Bronchus fibroblast of lung (primary cell): ENCODE results near the gene SINHCAF. TPM values are rescaled to one million over a fixed set of nuclear protein-coding genes. Genes with fewer than 3 reads are reported as not detected.

Source experiments
- total RNA-seq: library from RNA; depleted of rRNA; stranded (reverse); fragments of >200 nt; gene quantifications from 2 replicates; pipeline ENCODE4 v1.2.3, GENCODE V29; 2015

SINHCAF gene, protein sequence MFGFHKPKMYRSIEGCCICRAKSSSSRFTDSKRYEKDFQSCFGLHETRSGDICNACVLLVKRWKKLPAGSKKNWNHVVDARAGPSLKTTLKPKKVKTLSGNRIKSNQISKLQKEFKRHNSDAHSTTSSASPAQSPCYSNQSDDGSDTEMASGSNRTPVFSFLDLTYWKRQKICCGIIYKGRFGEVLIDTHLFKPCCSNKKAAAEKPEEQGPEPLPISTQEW
- 35.7 and 48.8 TPM in 2 replicates for total RNA-seq

DNA sequence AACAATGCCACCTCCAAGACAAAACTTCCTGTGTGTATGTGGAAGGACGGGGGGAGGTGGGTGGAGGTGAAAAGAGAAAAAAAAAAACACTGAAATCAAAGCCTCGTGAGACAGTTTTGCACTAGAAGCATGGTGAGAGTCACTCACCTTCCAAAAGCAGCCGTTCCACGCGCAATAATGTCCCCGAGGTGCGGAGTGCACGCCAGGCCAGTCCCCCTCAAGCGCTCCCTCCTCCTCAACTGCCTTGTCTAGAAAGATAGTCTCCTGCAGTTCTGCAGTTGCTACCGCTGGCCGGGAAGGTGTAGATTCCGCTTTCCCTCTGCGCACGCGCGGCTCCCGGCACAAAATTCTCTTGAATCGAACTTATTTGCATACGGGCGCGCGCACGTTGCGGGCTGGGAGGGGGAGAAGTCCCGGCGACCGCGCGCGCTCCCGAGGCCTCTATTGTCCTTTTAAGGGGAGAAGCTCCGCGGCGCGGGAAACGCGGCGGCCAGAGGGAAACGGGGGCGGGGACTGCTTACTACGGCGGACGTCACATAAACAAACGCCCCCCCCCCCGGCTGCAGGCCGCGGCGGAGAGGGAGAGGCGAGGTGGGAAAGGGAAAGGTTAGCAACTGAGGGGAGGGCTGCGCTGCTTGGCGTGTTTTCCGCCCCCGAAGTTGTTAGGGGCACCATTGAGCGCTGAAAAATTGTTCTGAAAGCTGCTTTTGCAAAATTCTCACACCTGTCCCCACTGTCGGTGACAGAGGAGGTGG is at the start of gene SINHCAF:
TSS of gene SINHCAF (minus strand) at position 274 of the 755 bp plus-strand sequence. CDS start 27,946 bp downstream, outside the sequence.

